GM12801 (cell line): Measurements from ENCODE around the gene NEURL3.

Experiments
- CTCF ChIP-seq: IDR thresholded peaks from one replicate; pipeline ENCODE4 v1.5.1; 2011; ENCODE audit warnings: control low read depth; ENCODE audit not compliant: insufficient read length; ENCODE audit errors: extremely low read depth

NEURL3 gene

GRCh38 chr2:96528006-96528699 is 23.0 kb upstream of the NEURL3 start:
- no peak for TF ChIP-seq CTCF

DNA sequence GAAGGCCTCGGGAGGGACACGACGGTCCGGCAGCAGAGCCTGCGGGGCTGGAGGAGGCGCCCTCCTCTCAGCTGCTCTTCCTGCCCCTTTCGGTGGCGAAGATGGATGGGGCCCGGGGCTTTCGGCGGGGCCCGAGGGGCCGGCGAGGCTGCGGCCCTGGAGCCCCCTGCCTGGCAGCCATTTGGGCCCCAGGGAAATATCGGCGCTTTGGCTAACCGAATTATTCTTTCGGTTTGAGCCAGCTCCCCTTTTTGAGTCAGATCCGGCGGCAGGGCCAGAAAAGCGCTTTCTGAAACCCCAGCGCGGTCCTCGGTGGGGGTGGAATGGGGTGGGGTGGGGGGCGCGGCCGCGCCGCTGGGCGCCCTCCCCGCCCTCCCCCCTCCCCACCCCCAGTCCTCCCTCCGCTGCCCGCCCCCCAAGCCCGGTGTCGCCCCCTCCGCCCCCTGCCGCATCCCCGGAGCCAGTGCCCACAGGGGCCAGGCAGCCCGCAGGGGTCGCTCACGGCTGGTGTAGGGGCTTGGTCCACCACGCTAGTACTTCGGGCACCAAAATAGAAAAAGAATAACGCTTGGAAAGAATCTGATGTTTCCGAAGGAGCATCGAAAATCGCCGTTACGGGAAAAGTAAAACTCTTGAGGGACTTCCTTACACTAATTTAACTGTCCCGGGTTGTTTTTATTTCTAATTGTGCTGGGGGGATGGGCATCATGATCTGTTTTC is 22.3 kb upstream of the NEURL3 start:
- no peak for TF ChIP-seq CTCF

DNA sequence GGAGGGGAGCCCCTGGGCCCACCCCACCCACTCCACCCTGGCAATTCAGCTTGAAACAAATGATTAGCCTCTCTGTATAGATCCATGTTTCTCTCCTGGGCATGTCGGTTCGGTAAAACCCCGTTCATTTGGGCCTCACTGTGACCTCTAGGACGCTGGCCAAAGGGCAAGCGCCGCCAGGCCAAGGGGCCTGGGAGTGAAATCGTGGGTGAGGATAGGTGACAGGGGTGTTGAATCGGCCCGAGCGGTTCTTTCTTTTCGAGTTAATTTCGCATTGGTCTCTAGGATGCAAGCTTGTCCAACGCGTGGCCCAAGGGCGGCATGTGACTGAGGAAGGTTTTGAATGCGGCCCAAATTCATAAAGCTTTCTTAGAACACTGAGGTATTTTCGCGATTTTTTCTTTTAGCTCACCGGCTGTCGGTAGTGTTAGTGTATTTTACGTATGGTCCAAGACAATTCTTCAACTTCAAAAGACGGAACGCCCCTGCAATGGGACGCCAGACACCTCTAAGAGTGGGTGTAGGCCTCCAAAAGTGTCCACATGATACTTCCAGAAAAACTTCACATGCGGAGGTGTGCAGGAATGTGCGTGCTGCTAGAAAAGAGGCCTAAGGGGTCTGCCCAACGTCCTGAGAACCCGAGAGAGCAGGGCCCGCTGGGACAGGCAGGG is 21.6 kb upstream of the NEURL3 start:
- TF ChIP-seq CTCF, result no peak

DNA sequence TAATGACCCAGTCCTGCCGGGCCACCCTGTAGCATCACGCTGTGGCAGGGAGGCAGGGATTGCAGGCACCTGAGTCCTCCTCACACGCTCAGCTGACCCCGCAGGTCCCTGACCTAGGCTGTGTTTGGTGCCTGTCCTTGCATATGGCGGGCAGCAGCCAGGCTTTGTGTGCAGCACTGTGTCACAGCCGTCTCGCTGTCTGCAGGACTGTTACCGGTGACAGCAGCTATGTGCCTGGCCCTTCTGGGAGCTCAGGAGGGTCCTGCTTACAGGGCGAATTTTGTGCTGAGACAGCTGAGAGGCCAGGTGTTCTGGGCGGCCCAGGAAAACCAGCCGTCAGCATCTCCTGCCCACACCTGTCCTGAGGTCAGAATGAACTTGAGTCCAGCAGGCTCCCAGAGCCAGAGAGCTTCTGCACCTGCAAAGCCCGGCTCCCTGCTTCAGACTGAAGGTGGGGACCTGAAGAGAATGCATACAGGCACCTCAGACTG is 21.0 kb upstream of the NEURL3 start:
- TF ChIP-seq CTCF, result no peak

DNA sequence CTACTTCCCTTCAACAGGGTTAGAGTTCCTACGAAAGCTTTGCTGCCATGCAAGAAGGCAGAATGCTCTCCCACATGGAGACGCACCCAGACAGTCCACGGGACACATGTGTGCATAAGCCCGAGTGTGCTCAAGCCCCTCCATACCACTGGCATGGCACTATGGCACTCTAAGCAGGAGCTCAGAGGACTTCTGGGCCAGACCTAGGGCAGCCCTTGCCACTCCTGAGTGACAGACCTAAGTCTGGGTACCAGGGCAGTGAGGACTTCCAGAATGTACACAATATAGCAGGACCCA is 20.0 kb upstream of the NEURL3 start:
- TF ChIP-seq CTCF, result no peak

GRCh38 chr2:96524482-96525210 is 19.5 kb upstream of the NEURL3 start:
- no peak for TF ChIP-seq CTCF
